SIG-M5 treated with dmso at 0.1 percent for 504 hours (cell line): ENCODE results near the gene EEF2.
"Not testable (repeated sequence)": the region's sequence is repeated elsewhere in the genome, so short reads cannot be mapped to it uniquely, and the experiment has no call there.

ENCODE experiments used
- DNase-seq: peaks from one replicate; lab custom pipeline; 2025; ENCODE audit not compliant: unreplicated experiment; lab: John Stamatoyannopoulos, UW

EEF2 gene

DNA sequence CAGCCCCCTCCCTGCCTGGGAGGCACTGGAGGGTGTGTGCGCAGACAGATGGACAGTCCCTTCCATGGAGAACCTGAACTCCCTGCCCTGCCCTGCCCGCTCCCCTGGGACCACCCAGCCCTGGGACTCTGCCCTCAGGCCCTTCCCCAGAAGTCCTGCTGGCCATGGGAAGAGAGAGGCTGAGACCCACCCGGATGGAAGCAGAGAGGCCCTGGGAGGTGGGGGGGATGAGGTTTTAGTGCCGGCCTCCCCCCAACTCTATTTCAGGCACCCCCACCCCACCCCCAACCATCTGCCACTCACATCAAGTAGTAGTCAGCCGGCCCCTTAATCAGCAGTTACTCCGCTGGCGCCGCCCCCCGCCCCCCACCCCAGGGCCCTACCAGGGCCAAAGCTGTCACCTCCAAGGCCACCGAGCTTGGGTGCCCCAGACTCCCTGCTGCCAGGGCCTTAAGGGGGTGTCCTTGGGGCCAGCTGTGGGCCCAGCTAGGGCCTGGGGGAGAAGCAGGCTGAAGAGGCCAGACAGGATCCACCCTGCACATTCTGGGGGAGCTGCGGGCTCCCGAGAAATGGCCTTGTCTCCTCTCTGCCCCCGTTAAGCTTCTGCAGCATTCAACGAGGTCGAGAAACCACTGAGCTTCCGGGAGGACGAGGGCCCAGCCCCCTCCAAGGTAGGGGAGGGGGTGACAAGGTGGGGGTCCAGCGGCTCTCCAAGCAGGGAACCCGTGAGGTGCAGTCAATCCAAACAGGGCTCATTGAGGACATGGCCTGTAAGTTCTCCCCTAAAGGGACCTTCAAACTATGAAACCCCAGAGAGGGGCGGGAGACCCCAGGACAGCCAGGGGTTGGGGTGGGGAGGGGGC is 35.0 kb downstream of the EEF2 start:
- DNase-seq: no peak

DNA sequence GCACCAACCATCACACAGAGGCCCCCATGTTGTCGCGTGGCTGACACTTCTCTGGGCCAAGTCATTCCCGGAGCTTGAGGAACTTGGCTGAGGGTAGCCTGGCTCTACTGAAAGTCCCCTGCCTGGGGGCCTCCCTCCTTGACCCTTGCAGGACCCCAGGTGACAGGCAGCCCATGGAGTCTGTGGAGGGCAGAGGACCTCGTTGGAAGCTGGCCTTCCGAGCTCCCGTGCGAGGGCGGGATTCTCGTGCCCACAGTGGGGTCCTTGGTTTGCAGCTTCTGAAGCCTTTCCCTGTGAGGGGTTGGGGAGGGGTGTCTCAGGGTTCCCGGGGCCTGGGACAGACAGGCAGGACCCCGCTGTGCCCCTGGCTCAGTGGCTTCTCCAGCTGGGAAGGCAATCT is 36.0 kb downstream of the EEF2 start:
- DNase-seq: no peak

DNA sequence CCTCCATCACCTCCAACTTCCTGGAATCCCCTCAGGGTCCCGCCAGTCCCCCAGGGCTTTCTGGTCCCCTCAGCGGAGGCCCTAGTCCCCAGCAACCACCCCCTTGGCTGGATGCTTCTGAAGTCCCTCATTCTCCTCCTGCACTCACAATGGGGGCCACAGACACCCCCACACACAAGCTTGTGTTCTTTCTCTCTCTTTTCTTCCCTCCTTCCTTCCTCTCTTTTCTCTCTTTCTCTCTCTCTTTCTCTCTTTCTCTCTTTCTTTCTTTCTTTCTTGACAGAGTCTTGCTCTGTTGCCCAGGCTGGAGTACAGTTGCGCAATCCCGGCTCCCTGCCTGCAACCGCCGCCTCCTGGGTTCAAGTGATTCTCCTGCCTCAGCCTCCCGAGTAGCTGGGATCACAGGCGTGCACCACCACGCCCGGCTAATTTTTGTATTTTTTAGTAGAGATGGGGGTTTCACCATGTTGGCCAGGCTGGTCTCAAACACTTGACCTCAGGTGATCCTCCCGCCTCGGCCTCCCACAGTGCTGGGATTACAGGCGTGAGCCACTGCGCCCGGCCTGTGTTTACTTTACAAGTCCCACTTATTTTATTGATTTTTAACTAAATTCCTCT is 37.8 kb downstream of the EEF2 start:
- DNase-seq: not testable (repeated sequence)

DNA sequence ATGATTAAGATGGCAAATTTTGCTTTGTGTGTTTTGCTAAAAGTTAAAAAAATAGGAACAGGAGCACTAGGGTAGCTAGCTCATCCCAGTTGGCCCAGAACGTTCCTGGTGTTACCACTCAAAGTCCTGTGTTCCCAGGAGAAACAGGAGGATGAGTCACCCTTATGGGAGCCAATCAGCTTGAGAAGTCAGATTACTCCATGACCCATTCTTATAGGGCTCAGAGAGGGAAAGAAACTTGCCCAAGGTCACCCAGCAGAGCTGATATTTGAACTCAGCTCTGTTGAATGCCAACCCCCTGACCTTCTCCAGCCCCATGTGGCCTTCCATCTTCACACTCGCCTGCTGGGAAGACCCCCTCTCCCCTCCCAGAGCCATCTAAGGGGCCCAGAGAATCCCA is 39.4 kb downstream of the EEF2 start:
- DNase-seq: no peak

DNA sequence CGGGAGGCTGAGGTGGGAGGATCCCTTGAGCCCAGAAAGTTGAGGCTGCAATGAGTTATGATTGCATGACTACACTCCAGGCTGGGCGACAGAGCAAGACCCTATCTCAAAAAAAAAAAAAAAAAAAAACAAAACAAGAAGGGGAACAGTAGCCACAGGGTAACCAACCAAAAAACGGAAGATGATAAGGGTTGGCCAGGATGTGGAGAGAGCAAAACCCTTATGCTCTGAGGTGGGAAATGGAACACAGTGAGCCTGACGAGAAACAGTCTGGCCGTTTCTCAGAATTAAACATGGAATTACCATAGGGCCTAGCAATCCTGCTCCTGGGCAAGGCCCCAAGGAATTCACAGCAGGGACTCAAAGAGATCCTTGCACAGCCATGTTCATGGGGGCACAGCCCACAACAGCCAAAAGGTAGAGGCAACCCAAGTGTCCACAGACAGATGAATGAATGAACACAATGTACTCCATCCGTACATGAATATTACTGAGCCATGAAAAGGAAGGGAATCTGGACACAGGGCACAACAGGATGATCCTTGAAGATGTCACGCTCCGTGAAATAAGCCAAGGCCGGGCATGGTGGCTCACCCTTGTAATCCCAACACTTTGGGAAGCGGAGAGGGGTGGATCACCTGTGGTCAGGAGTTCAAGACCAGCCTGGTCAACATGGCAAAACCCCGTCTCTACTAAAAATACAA is 41.1 kb downstream of the EEF2 start:
- no peak for DNase-seq

DNA sequence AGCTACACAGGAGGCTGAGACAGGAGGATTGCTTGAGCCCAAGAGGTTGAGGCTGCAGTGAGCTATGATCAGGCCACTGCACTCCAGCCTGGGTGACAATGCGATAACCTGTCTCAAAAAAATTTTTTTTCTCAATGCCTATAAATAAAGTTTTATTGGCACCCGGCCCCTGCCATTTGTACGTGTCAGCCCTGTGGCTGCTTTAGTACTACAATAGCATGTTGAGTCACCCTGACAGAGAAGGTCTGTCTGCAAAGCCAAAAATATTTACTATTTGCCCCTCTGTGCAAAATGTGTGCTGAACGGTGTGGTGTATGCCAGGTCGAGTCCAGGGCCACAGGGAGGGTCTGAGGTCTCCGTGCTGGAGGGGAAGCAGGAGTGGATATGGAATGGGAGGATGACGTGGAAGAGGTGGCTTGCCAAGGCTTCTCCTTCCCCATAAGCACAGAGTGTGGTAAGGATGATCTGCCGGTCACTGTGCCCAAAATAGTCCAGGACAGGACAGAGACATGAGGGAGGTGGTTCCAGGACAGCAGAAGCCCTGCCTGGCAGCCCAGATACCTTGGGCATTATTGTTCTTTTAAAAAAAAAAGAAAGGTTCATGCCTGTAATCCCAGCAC is 42.4 kb downstream of the EEF2 start:
- no peak for DNase-seq

DNA sequence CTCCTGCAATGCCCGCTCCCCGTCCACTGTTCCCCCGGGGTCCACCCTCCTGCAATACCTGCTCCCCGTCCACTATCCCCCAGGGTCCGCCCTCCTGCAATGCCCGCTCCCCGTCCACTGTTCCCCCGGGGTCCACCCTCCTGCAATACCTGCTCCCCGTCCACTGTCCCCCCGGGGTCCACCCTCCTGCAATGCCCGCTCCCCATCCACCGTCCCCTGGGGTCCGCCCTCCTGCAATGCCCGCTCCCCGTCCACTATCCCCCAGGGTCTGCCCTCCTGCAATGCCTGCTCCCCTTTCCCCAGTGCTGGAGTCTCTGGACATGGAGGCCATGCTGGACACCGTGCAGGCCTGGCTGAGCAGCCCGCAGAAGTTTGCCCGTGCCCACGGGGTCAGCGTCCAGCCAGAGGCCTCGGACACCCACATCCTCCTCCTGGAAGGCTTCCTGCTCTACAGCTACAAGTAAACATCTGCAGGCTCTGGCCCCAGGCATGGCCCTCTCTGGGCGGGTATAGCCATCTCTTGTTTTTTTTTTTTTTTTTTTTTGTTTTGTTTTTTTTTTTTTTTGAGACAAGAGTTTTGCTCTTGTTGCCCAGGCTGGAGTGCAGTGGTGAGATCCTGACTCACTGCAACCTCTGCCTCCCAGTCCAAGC is 46.8 kb downstream of the EEF2 start:
- DNase-seq: not testable (repeated sequence)

DNA sequence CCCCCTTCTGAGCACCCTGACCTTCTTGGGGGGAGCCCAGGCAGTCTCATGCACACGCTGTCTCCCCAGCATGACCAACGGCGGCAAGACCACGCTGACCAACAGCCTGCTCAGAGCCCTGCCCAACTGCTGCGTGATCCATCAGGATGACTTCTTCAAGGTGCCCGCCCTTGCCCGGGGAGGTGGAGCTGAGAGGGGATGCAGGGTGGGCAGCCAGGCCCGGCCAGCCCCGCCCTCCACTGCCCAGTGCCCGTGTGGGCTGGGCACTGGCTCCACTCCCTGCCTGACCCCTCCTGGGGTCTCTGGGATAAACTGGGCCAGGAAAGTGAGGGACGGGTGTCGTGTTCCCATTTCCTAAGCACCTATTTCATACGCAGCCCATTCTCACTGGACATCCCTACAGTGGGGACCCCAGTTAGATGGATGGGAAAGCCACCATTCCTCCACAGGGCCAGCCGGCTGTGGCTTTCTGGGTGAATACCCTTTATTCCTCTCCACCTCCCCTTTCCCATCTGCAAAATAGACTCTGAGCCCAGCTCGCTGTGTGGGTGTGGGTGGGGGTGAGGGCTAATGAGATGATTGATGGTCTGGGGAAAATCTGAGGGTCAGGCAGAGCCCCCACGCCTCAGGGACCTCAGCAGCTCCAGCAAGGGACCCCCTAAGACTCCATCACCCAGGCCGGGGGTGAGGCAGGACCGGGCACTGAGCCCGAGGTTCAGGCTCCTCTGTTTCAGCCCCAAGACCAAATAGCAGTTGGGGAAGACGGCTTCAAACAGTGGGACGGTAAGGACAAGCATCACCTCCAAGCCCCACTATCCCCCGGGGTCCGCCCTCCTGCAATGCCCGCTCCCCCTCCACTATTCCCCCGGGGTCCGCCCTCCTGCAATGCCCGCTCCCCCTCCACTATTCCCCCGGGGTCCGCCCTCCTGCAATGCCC is 48.5 kb downstream of the EEF2 start:
- DNase-seq: no peak

DNA sequence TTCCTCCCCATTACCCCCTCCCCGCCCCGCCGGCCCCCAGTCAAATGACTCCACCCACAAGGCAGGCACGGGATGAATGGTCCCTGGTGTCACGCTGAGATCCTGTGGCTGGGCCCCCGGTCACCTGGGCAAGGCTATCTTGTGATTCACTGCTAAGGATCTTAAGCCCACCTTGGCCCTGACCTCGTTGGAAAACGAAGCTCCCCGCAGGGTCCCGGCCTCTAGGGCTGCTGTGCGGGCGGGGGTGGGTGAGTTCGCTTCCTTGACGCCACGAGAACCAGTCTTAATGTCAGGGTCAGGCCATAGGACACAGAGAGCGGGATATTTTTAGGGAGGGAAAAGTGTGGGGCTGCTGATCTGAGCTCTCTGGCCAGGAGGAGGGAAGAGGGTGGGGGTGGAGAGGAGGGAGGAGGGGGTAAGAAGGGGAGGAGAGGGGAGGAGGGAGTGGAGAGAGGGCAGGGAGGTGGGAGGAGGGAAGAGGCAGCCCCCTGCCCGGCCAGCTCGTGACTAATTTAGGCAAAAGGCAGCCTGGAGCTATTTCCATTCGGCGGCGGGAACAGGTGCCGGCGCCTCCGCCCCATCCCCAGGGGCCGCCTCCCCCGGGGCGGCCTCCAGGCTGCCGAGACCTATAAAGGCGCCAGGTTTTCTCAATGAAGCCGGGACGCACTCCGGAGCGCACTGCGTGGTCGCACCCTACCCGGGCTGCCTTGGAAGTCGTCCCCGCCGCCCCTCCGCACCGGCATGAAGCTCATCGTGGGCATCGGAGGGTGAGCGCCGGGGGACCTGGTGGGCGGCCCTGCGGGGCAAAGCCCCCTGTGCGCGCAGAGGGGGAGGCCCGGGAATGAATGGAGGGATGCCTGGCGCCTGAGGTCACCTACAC is 52.1 kb downstream of the EEF2 start, which contains the start of gene NMRK2:
Gene NMRK2, plus strand, starts transcription at position 139 of the 880 bp plus-strand sequence. Its CDS starts 603 bp downstream, at position 742.
- DNase-seq: no peak

DNA sequence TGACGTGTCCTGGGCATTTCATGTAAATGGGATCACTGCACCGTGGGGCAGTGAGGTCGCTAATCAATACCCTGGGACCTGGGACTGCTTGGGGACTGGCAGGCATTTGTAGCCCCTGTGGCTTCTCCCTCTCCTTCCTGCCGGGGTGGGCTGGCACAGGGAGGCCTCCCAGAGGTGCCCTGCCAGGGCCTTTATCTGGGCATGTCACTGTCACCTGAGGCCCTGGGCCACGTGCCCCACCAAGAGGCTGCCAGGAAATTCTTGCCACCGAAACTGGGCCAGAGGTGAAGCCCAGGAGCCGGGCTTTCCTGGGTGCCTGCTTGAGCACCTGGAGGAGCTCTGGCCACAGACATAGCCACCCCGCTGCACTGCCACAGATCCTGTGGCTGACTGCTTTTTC is 54.2 kb downstream of the EEF2 start:
- no peak for DNase-seq
